GM21723 (cell line): ENCODE data around the gene AKT1S1.

Source experiments
- ATAC-seq: cut with Tn5 transposase; IDR thresholded peaks from one replicate; pipeline ENCODE4 v1.9.1; 2021; ENCODE audit warnings: mild to moderate bottlenecking, moderate library complexity; ENCODE audit not compliant: unreplicated experiment

AKT1S1 gene

GRCh38 chr19:49856574-49857021 lies 20.6 kb downstream of the AKT1S1 start:
- ATAC-seq = no peak

- ATAC-seq = no peak
Measured at GRCh38 chr19:49855676-49856573, 21.2 kb downstream of the AKT1S1 start.

- no peak for ATAC-seq
Measured at GRCh38 chr19:49855277-49855675, 21.9 kb downstream of the AKT1S1 start.

- no peak for ATAC-seq
Measured at GRCh38 chr19:49854378-49855263, 22.5 kb downstream of the AKT1S1 start.

GRCh38 chr19:49853852-49854377 lies 23.2 kb downstream of the AKT1S1 start:
- ATAC-seq = no peak

GRCh38 chr19:49852631-49853126 lies 24.5 kb downstream of the AKT1S1 start:
- ATAC-seq = no peak

- ATAC-seq = no peak
Measured at GRCh38 chr19:49851456-49852259, 25.5 kb downstream of the AKT1S1 start.

- ATAC-seq = peak; percentile 67
Measured at GRCh38 chr19:49850487-49851342, 26.4 kb downstream of the AKT1S1 start, which contains the start of gene PTOV1. PTOV1 (plus strand) TSS chr19:49851159.

GRCh38 chr19:49850221-49850486 lies 27.0 kb downstream of the AKT1S1 start:
- ATAC-seq = peak; percentile 2

- no peak for ATAC-seq
Measured at GRCh38 chr19:49849433-49850220, 27.5 kb downstream of the AKT1S1 start.

GRCh38 chr19:49848938-49849337 lies 28.2 kb downstream of the AKT1S1 start:
- no peak for ATAC-seq

- ATAC-seq = no peak
Measured at GRCh38 chr19:49847731-49848696, 29.1 kb downstream of the AKT1S1 start.

- no peak for ATAC-seq
Measured at GRCh38 chr19:49846408-49846807, 30.7 kb downstream of the AKT1S1 start.

GRCh38 chr19:49845414-49845813 lies 31.7 kb downstream of the AKT1S1 start:
- ATAC-seq = no peak

- ATAC-seq = no peak
Measured at GRCh38 chr19:49844138-49845095, 32.7 kb downstream of the AKT1S1 start.

GRCh38 chr19:49843265-49843664 lies 33.9 kb downstream of the AKT1S1 start:
- peak; percentile 49 for ATAC-seq
